PC-9 (cell line): ENCODE results near the gene TBC1D8. TPM values are rescaled to one million over a fixed set of nuclear protein-coding genes. Genes with fewer than 3 reads are reported as not detected.

Experiments used
- BruUV-seq: library from RNA; stranded (reverse); fragments of 400-500 nt; replicated peaks from 2 replicates; lab custom pipeline; 2021; lab: Mats Ljungman, UMichigan
- CTCF ChIA-PET: fragments of 300-600 bp; sonication (Branson Sonifier 250); formaldehyde crosslinking; loops from one replicate; lab custom pipeline; 2022; ENCODE audit warnings: antibody characterized with exemption; lab: Charles Lee
- POLR2A ChIA-PET: fragments of 300-600 bp; sonication (Branson Sonifier 250); formaldehyde crosslinking; loops from one replicate; lab custom pipeline; 2022; ENCODE audit warnings: antibody characterized with exemption; ENCODE audit not compliant: unreplicated experiment; lab: Charles Lee
- DNase-seq, 2 experiments: peaks; one replicate each; pipeline versions ENCODE4 v3.0.0 to v3.0.0-alpha.2; 2015 to 2022; ENCODE audit warnings: mixed read lengths in 1 of 2
- H2AFZ ChIP-seq: fragments of 200-600 bp; sonication (generic); 2 replicates; pipeline ENCODE4 v1.8.1; 2017; ENCODE audit warnings: antibody characterized with exemption
- H3F3A ChIP-seq: fragments of 200-600 bp; sonication (generic); 2 replicates; pipeline ENCODE4 v1.8.1; 2017; ENCODE audit warnings: antibody characterized with exemption, mild to moderate bottlenecking, low read depth; ENCODE audit not compliant: insufficient read depth
- H3K27ac ChIP-seq: fragments of 200-600 bp; sonication (generic); 2 replicates; pipeline ENCODE4 v1.6.1; 2016; ENCODE audit warnings: mixed run types
- H3K27me3 ChIP-seq: fragments of 200-600 bp; sonication (generic); 2 replicates; pipeline ENCODE4 v1.6.1; 2016; ENCODE audit warnings: low read depth, mixed run types; ENCODE audit not compliant: insufficient read depth
- H3K36me3 ChIP-seq: fragments of 200-600 bp; sonication (generic); 2 replicates; pipeline ENCODE4 v1.6.1; 2016; ENCODE audit warnings: low read depth, mixed run types
- H3K4me1 ChIP-seq: fragments of 200-600 bp; sonication (generic); replicated peaks from 2 replicates; pipeline ENCODE4 v1.6.1; 2016; ENCODE audit warnings: mixed run types; ENCODE audit not compliant: insufficient read depth
- H3K4me2 ChIP-seq: fragments of 200-600 bp; sonication (generic); 2 replicates; pipeline ENCODE4 v1.6.1; 2017; ENCODE audit warnings: mixed run types
- H3K4me3 ChIP-seq: fragments of 200-600 bp; sonication (generic); 2 replicates; pipeline ENCODE4 v1.6.1; 2016; ENCODE audit warnings: mixed run types
- H3K79me2 ChIP-seq: fragments of 200-600 bp; sonication (generic); 2 replicates; pipeline ENCODE4 v1.6.1; 2017; ENCODE audit warnings: low read depth, mixed run types
- H3K9me2 ChIP-seq: fragments of 200-600 bp; sonication (generic); 2 replicates; pipeline ENCODE4 v1.8.1; 2017; ENCODE audit warnings: mild to moderate bottlenecking; ENCODE audit not compliant: insufficient read depth
- H3K9me3 ChIP-seq: fragments of 200-600 bp; sonication (generic); 2 replicates; pipeline ENCODE4 v1.8.1; 2016; ENCODE audit warnings: low read depth; ENCODE audit not compliant: insufficient read depth
- H4K20me1 ChIP-seq: fragments of 200-600 bp; sonication (generic); 2 replicates; pipeline ENCODE4 v1.8.1; 2017; ENCODE audit not compliant: insufficient read depth
- EZH2 ChIP-seq: fragments of 200-600 bp; sonication (generic); IDR thresholded peaks from 2 replicates; pipeline ENCODE4 v1.8.0; 2017; ENCODE audit warnings: antibody characterized with exemption, low read depth
- intact Hi-C: fragments of 100-400 bp; cut with micrococcal nuclease; formaldehyde crosslinking; loops from one replicate; pipeline ENCODE4 v1.10.0; 2022; ENCODE audit not compliant: unreplicated experiment
- total RNA-seq: library from RNA; stranded (reverse); gene quantifications from 2 replicates; pipeline ENCODE4 v1.2.3, GENCODE V29; 2021
- TF ChIP-seq, protein P1 (sequence below): fragments of 200-600 bp; sonication (generic); conservative IDR thresholded peaks from 2 replicates; pipeline ENCODE4 v1.6.1; 2017; ENCODE audit warnings: mixed run types, antibody characterized with exemption, mild to moderate bottlenecking, moderate library complexity

Gene TBC1D8
- total RNA-seq, 1 experiment from 2014 or later: 25.2 TPM

GRCh38 chr2:100997509-100998234 is 153.5 kb downstream of the TBC1D8 start:
- no TSS peak for BruUV-seq
- H3K4me2 ChIP-seq: no peak overlapping the region
- H3K4me3 ChIP-seq: no peak overlapping the region
- POLR2A ChIA-PET: no interaction called here
- CTCF ChIA-PET: no interaction called here
- H3F3A ChIP-seq: peaks cover 32% of the 10 kb centered on the region
- intact Hi-C loops: no loop called here
- DNase-seq: no peak
- no peak overlapping the region for H2AFZ ChIP-seq
- no peaks in the 10 kb centered on the region for H3K27me3 ChIP-seq
- no peaks in the 10 kb centered on the region; the same call in 1 of the 2 replicates for H3K4me1 ChIP-seq
- TF ChIP-seq, protein P1, sequence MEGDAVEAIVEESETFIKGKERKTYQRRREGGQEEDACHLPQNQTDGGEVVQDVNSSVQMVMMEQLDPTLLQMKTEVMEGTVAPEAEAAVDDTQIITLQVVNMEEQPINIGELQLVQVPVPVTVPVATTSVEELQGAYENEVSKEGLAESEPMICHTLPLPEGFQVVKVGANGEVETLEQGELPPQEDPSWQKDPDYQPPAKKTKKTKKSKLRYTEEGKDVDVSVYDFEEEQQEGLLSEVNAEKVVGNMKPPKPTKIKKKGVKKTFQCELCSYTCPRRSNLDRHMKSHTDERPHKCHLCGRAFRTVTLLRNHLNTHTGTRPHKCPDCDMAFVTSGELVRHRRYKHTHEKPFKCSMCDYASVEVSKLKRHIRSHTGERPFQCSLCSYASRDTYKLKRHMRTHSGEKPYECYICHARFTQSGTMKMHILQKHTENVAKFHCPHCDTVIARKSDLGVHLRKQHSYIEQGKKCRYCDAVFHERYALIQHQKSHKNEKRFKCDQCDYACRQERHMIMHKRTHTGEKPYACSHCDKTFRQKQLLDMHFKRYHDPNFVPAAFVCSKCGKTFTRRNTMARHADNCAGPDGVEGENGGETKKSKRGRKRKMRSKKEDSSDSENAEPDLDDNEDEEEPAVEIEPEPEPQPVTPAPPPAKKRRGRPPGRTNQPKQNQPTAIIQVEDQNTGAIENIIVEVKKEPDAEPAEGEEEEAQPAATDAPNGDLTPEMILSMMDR: no peak
- TF ChIP-seq EZH2: no peak
- no peaks in the 10 kb centered on the region for H4K20me1 ChIP-seq
- no peak overlapping the region for H3K27ac ChIP-seq
- no peaks in the 10 kb centered on the region for H3K9me3 ChIP-seq
- peaks cover 6% of the 10 kb centered on the region for H3K79me2 ChIP-seq
- H3K9me2 ChIP-seq: no peaks in the 10 kb centered on the region
- H3K36me3 ChIP-seq: peaks cover 20% of the 10 kb centered on the region; the same call in 1 of the 2 replicates

- ChIA-PET POLR2A (no interaction called here), CTCF (no interaction called here)
- intact Hi-C loops: no loop called here
- H3K36me3 ChIP-seq: peaks cover 22% of the 10 kb centered on the region
- TF ChIP-seq, protein P1: no peak
- no peak for TF ChIP-seq EZH2
- no peak overlapping the region for H2AFZ ChIP-seq
- no peak overlapping the region for H3K27ac ChIP-seq
- peaks cover 34% of the 10 kb centered on the region for H3F3A ChIP-seq
- DNase-seq: no peak
- H3K9me2 ChIP-seq: no peaks in the 10 kb centered on the region
- BruUV-seq: no TSS peak
- no peaks in the 10 kb centered on the region for H3K4me1 ChIP-seq
- no peaks in the 10 kb centered on the region for H3K27me3 ChIP-seq
- no peak overlapping the region for H3K4me3 ChIP-seq
- H3K4me2 ChIP-seq: no peak overlapping the region
- H3K79me2 ChIP-seq: no peaks in the 10 kb centered on the region
- peaks cover 4% of the 10 kb centered on the region; the same call in 1 of the 2 replicates for H4K20me1 ChIP-seq
- no peaks in the 10 kb centered on the region for H3K9me3 ChIP-seq
These were observed 155.7 kb downstream of the TBC1D8 start for GRCh38 chr2:100995309-100996075.

- H3K4me3 ChIP-seq: no peak overlapping the region
- ChIA-PET CTCF (no interaction called here), POLR2A (no interaction called here)
- no peaks in the 10 kb centered on the region for H3K79me2 ChIP-seq
- no peak overlapping the region for H2AFZ ChIP-seq
- DNase-seq: no peak
- no peak overlapping the region for H3K27ac ChIP-seq
- H3K4me2 ChIP-seq: no peak overlapping the region
- peaks cover 4% of the 10 kb centered on the region; the same call in 1 of the 2 replicates for H4K20me1 ChIP-seq
- no peaks in the 10 kb centered on the region for H3K4me1 ChIP-seq
- peaks cover 20% of the 10 kb centered on the region for H3F3A ChIP-seq
- H3K27me3 ChIP-seq: no peaks in the 10 kb centered on the region
- no peaks in the 10 kb centered on the region for H3K9me3 ChIP-seq
- TF ChIP-seq, protein P1: no peak
- no peak for TF ChIP-seq EZH2
- no TSS peak for BruUV-seq
- intact Hi-C loops: no loop called here
- H3K9me2 ChIP-seq: no peaks in the 10 kb centered on the region
- peaks cover 24% of the 10 kb centered on the region for H3K36me3 ChIP-seq
These were observed 157.9 kb downstream of the TBC1D8 start for GRCh38 chr2:100993294-100993693.
